Small intestine (tissue), 7 donors: Measurements from ENCODE around the gene ERH. TPM values are rescaled to one million over a fixed set of nuclear protein-coding genes. Genes with fewer than 3 reads are reported as not detected.
A peak's percentile ranks its signal among the peaks of the same experiment; 100 is the strongest.
"Not testable (repeated sequence)": the region's sequence is repeated elsewhere in the genome, so short reads cannot be mapped to it uniquely, and the experiment has no call there.

Source experiments
- DNase-seq, 2 donors: peaks; one replicate each; pipeline versions ENCODE4 v3.0.0 to v3.0.0-alpha.2; 2013
- FAIRE-seq: peaks from 2 replicates; lab custom pipeline; 2012; peaks lifted over from hg19 to GRCh38; lab: Jason Lieb, UNC
- H3K27ac ChIP-seq, 3 donors: one replicate each; pipeline ENCODE4 v1.5.1; 2013; ENCODE audit warnings: low read length in 2 of 3, mild to moderate bottlenecking in 2 of 3, control low read depth in 1 of 3, inconsistent platforms in 1 of 3, low read depth in 1 of 3, moderate library complexity in 1 of 3
- H3K27me3 ChIP-seq, 3 donors: one replicate each; pipeline ENCODE4 v1.6.1; 2013; ENCODE audit warnings: low read length in 3 of 3, inconsistent platforms in 1 of 3; ENCODE audit not compliant: control insufficient read depth in 3 of 3, insufficient read depth in 3 of 3
- H3K36me3 ChIP-seq, 3 donors: one replicate each; pipeline ENCODE4 v1.6.1; 2013; ENCODE audit warnings: low read length in 3 of 3, inconsistent platforms in 1 of 3, low read depth in 1 of 3, mild to moderate bottlenecking in 1 of 3, moderate library complexity in 1 of 3; ENCODE audit not compliant: control insufficient read depth in 3 of 3, insufficient read depth in 2 of 3
- H3K4me1 ChIP-seq, 3 donors: one replicate each; pipeline ENCODE4 v1.6.1; 2013; ENCODE audit warnings: low read length in 2 of 3, inconsistent platforms in 1 of 3, low read depth in 1 of 3, mild to moderate bottlenecking in 1 of 3, moderate library complexity in 1 of 3; ENCODE audit not compliant: control insufficient read depth in 3 of 3, insufficient read depth in 2 of 3
- H3K4me3 ChIP-seq, 3 donors: one replicate each; pipeline ENCODE4 v1.5.1; 2013; ENCODE audit warnings: low read length in 3 of 3, control low read depth in 1 of 3, inconsistent platforms in 1 of 3, low read depth in 1 of 3, mild to moderate bottlenecking in 1 of 3, moderate library complexity in 1 of 3
- H3K9me3 ChIP-seq, 2 donors: one replicate each; pipeline ENCODE4 v1.6.1; 2013; ENCODE audit warnings: low read depth in 1 of 2, low read length in 1 of 2; ENCODE audit not compliant: control insufficient read depth in 2 of 2, insufficient read depth in 1 of 2
- WGBS, 3 donors: extraction: QIAGEN DNeasy Blood & Tissue Kit; methylation state at CpG; one replicate each; pipeline ENCODE4 v1.1.7; 2013; 5-methylcytosine and 5-hydroxymethylcytosine counted together
- polyA plus RNA-seq, 4 donors: library from polyadenylated mRNA; stranded (reverse) in 3 of 4; unstranded in 1 of 4; fragments of 200-250 nt in 3 of 4; fragments of 120-200 nt in 1 of 4; gene quantifications; one replicate each; pipeline versions ENCODE4 v1.2.1 to v1.2.3, GENCODE V29; 2013
- donor health status: healthy with polysubstance abuse.
- donor health status: control.
- donor health status: control.
- donor health status: Bipolar disorder and iron deficiency.
- donor health status: healthy.

The ERH gene
- polyA plus RNA-seq, 4 donors = 131 to 207 (median 141) TPM

DNA sequence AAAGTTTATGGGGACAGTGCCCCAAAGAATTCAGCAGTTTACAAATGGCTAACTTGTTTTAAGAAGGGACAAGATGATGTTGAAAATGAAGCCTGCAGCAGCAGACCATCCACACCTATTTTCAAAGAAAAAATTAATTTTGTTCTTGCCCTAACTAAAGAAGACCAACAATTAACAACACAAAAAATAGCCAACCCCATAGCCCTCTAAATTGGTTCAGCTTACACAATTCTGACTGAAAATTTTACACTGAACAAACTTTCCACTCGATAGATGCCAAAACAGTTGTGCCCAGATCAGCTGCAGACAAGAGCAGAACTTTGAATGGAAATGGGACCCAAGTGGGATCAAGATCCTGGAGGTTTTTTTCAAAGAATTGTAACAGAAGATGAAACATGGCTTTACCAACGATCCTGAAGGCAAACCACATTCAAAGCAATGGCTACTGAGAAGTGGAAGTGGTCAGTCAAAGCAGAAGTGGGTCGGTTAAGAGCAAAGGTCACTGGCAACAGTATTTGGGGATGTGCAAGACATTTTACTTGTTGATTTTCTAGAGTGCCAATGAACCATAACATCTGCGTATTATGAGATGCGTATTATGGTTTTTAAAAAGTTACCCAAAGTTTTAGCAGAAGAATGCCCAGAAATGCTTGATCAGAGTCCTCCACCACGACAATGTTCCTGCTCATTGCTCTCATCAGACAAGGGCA, 30.3 kb upstream of the ERH start:
- Histone ChIP-seq H3K9me3 (peaks cover 0 to 3% of the 10 kb centered on the region in 2 donors), H3K27me3 (no peaks in the 10 kb centered on the region), H3K4me1 (no peaks in the 10 kb centered on the region), H3K36me3 (peaks cover 3 to 23% (median 10%) of the 10 kb centered on the region in 3 donors), H3K27ac (no peak overlapping the region), H3K4me3 (no peak overlapping the region)
- DNase-seq (peak in 1 of 2 donors; percentile 2), FAIRE-seq (no peak)
- WGBS, 3 donors = 87 to 93% (median 88%) methylated on average over 6 of the region's 6 CpGs

DNA sequence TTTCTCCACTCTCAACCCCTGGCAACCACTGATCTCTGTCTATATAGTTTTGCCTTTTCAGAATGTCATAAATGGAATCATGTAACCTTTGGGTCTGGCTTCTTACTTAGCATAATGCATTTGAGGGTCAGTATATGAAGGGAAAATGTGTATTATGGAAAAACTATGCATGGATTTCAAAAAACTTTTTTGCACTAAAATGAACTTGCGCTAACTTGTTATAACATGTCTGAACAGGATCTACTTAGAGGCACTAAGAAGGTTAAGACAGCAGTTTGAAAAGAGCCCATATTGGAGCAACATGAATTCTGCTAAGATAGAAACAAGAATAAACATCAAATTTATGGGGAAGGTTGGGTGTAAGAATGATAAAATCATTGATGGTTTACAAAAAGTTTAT, 29.5 kb upstream of the ERH start:
- H3K27me3 ChIP-seq = no peaks in the 10 kb centered on the region
- H3K27ac ChIP-seq = no peak overlapping the region
- 97 to 100% (median 98%) methylated on average over 1 of the region's 1 CpG for WGBS, 3 donors
- DNase-seq (no peak), FAIRE-seq (no peak)
- H3K4me3 ChIP-seq = no peak overlapping the region
- no peaks in the 10 kb centered on the region for H3K4me1 ChIP-seq
- H3K36me3 ChIP-seq = peaks cover 3 to 23% (median 10%) of the 10 kb centered on the region in 3 donors
- peaks cover 0 to 3% of the 10 kb centered on the region in 2 donors for H3K9me3 ChIP-seq

DNA sequence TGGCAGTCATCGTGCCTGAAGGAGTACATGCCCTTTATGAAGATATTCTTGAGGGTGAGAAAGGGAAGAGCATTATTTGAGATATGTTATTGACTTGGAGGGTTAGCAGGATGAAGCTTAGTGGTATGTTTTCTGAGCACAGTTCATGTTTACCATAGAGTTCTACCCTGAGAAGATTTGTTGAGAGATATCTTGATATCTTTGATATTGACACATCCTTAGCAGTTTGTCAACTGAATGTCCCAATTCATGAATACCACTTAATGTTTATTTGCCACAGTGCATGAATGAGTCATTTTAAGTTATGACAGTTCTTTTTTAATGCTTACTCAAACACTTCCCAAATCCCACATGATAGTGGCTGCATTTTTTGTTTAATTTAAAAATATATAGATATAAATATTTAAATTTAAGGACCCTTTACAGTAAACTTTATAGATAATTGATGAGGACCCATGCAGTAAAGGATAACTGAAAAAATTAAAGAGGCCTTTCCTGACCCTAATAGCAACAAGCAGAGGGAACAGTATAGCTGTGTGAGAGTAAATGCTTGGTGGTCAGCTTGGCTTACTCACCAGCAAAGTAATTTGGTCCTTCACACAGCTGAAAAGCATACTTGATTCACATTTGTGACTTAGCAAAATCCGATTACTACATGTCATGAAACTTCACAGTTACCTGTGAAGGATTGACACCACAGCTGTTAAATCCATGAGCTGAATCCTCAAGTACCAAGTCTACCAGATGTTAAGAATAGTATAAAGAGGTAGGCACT, 26.2 kb upstream of the ERH start:
- Histone ChIP-seq H3K27ac (no peak overlapping the region), H3K4me3 (no peak overlapping the region), H3K36me3 (peaks cover 3 to 25% (median 8%) of the 10 kb centered on the region in 3 donors), H3K9me3 (peaks cover 0 to 8% of the 10 kb centered on the region in 2 donors), H3K27me3 (no peaks in the 10 kb centered on the region), H3K4me1 (no peaks in the 10 kb centered on the region)
- no peak for DNase-seq
- no peak for FAIRE-seq
- 89 to 93% (median 91%) methylated on average over 2 of the region's 2 CpGs for WGBS, 3 donors

- H3K4me1 ChIP-seq = no peaks in the 10 kb centered on the region
- peaks cover 3 to 25% (median 5%) of the 10 kb centered on the region in 3 donors for H3K36me3 ChIP-seq
- WGBS, 3 donors = 98 to 99% (median 99%) methylated on average over 4 of the region's 4 CpGs
- no peak overlapping the region for H3K4me3 ChIP-seq
- H3K27ac ChIP-seq = no peak overlapping the region
- DNase-seq = no peak
- no peak for FAIRE-seq
- H3K27me3 ChIP-seq = no peaks in the 10 kb centered on the region
- H3K9me3 ChIP-seq = peaks cover 0 to 7% of the 10 kb centered on the region in 2 donors
Measured at GRCh38 chr14:69423279-69423678, 25.2 kb upstream of the ERH start.

- 95 to 98% (median 97%) methylated on average over 3 to 4 of the region's 4 CpGs for WGBS, 3 donors
- not testable (repeated sequence) for H3K27me3 ChIP-seq, H3K9me3 ChIP-seq, H3K4me1 ChIP-seq, H3K36me3 ChIP-seq, H3K27ac ChIP-seq, FAIRE-seq, DNase-seq, H3K4me3 ChIP-seq
Measured at GRCh38 chr14:69416087-69416486, 18.0 kb upstream of the ERH start.

DNA sequence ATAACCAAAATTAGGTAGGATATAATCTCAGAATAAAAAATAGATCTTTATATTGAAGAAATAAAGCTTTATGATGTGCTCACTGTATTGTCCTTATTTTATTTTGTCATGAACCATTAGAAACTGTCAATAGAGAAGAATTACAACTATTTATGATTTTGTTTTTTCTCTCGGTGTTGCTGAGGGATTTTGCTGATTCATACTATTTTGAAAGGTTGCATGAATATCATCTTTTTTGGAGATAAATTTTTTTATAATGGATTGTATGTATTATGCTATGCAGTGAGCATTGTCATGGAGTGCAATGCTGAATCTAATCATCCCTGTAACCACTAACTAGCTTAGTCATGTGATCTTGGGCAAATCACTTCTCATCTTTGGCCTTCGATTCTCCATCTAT, 15.4 kb upstream of the ERH start:
- 84 to 88% (median 86%) methylated on average over 2 of the region's 2 CpGs for WGBS, 3 donors
- Histone ChIP-seq H3K27me3 (no peaks in the 10 kb centered on the region), H3K27ac (no peak overlapping the region), H3K4me3 (no peak overlapping the region), H3K36me3 (no peaks in the 10 kb centered on the region), H3K4me1 (no peaks in the 10 kb centered on the region), H3K9me3 (peaks cover 0 to 2% of the 10 kb centered on the region in 2 donors)
- no peak for FAIRE-seq
- no peak for DNase-seq

DNA sequence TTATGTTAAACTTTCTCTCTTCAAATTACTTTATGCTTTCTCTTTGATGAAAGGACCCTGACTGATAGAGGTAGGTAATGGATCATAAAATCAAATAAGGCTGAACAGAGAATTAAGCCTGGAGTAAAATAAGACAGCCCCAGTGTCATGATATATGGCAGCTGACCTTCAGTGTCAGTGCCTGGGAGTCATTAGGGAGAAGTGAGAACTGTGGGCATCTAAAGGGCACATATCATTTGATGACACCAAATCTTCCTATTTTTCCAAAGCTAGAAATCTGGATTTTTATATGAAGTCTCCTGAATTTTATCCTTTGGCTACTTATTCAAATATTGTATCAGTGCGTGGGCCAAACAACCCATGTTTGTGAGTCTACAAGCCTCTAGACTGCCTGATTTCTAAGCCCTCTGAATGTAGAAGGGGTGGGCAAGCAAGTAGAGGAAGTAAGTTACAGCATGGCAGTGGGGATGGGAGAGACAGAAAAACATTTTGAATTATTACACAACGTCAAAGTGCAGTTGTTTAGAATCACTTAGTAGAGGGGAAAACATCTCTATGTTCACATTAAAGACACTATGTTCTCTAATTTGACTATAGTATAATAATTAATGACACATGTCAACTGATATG, 10.3 kb upstream of the ERH start:
- Histone ChIP-seq H3K9me3 (peaks cover 0 to 2% of the 10 kb centered on the region in 2 donors), H3K27me3 (no peaks in the 10 kb centered on the region), H3K36me3 (peaks cover 0 to 7% (median 0%) of the 10 kb centered on the region in 3 donors), H3K4me1 (no peaks in the 10 kb centered on the region), H3K4me3 (no peak overlapping the region), H3K27ac (no peak overlapping the region)
- no peak for DNase-seq
- 70 to 81% (median 78%) methylated on average over 2 of the region's 2 CpGs for WGBS, 3 donors
- no peak for FAIRE-seq

DNA sequence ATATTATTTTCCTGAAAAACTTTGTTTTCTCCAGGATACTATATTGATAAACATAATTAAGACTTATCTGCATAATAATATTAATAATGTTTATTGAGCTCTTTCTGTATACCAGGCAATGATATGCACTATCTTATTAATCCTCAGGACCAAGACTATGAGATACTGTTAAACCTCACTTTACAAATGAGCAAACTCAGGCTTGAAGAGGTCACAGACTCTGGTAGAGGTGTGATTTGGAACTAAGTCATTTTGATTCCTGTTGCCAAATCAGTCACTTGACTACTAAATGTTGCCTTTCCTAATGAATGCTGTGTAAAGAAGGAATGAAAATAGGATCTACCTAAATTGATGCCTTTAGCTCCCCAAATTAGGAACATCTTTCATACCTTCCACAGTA, 7.7 kb upstream of the ERH start:
- peaks cover 0 to 4% (median 0%) of the 10 kb centered on the region in 3 donors for H3K4me1 ChIP-seq
- peaks cover 0 to 2% of the 10 kb centered on the region in 2 donors for H3K9me3 ChIP-seq
- H3K4me3 ChIP-seq = no peak overlapping the region
- H3K27me3 ChIP-seq = no peaks in the 10 kb centered on the region
- DNase-seq = no peak
- peaks cover 0 to 7% (median 0%) of the 10 kb centered on the region in 3 donors for H3K36me3 ChIP-seq
- no peak overlapping the region for H3K27ac ChIP-seq
- FAIRE-seq = no peak
